Measurements from ENCODE around the gene PIEZO2.

DNA sequence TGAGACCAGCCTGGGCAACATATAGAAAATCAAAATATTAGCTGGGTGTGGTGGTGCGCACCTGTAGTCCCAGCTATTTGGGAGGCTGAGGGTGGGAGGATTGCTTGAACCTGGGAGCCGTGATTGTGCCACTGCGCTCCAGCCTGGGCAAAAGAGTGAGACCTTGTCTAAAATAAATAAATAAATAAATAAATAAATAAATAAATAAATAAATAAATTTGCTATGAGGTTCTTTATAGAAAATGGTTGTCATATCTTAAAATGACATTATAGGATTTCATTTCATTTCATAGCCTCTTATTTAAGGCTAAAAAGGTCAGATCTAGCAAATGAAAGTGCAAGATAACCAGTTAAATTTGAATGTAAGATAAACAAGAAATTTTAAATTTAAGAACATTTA, 430.6 kb downstream of the PIEZO2 start:
- no peak for TF ChIP-seq SCRT2 (tag by site-specific recombination; IDR thresholded peaks at IDR 0.05)
- TF ChIP-seq, protein P1, sequence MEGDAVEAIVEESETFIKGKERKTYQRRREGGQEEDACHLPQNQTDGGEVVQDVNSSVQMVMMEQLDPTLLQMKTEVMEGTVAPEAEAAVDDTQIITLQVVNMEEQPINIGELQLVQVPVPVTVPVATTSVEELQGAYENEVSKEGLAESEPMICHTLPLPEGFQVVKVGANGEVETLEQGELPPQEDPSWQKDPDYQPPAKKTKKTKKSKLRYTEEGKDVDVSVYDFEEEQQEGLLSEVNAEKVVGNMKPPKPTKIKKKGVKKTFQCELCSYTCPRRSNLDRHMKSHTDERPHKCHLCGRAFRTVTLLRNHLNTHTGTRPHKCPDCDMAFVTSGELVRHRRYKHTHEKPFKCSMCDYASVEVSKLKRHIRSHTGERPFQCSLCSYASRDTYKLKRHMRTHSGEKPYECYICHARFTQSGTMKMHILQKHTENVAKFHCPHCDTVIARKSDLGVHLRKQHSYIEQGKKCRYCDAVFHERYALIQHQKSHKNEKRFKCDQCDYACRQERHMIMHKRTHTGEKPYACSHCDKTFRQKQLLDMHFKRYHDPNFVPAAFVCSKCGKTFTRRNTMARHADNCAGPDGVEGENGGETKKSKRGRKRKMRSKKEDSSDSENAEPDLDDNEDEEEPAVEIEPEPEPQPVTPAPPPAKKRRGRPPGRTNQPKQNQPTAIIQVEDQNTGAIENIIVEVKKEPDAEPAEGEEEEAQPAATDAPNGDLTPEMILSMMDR (tag by site-specific recombination; IDR thresholded peaks at IDR 0.05) = no peak
- TF ChIP-seq ZNF274 (IDR thresholded peaks at IDR 0.05; ENCODE audit: low read length) = no peak
- TF ChIP-seq ZNF274 (tag by site-specific recombination; IDR thresholded peaks at IDR 0.05; ENCODE audit: borderline replicate concordance) = no peak
